Astrocyte of the spinal cord (primary cell): Measurements from ENCODE around the gene IQSEC3.
"Not testable (repeated sequence)": the region's sequence is repeated elsewhere in the genome, so short reads cannot be mapped to it uniquely, and the experiment has no call there.

Experiments used
- DNase-seq: peaks from one replicate; pipeline ENCODE4 v3.0.0; 2011; ENCODE audit warnings: low read depth, low spot score
- H3K4me3 ChIP-seq: 2 replicates; pipeline ENCODE4 v1.5.1; 2011; ENCODE audit warnings: low read depth, mild to moderate bottlenecking, low read length, moderate library complexity
- in situ Hi-C: cut with HindIII; loops from 2 replicates; pipeline ENCODE4 v1.10.0; 2017; ENCODE audit warnings: low sequenced_read_pairs
- TF ChIP-seq, protein P1 (sequence below): IDR thresholded peaks from 2 replicates; pipeline ENCODE4 v1.5.1; 2012; ENCODE audit warnings: low read depth, mild to moderate bottlenecking, low read length, inconsistent platforms

Gene IQSEC3

DNA sequence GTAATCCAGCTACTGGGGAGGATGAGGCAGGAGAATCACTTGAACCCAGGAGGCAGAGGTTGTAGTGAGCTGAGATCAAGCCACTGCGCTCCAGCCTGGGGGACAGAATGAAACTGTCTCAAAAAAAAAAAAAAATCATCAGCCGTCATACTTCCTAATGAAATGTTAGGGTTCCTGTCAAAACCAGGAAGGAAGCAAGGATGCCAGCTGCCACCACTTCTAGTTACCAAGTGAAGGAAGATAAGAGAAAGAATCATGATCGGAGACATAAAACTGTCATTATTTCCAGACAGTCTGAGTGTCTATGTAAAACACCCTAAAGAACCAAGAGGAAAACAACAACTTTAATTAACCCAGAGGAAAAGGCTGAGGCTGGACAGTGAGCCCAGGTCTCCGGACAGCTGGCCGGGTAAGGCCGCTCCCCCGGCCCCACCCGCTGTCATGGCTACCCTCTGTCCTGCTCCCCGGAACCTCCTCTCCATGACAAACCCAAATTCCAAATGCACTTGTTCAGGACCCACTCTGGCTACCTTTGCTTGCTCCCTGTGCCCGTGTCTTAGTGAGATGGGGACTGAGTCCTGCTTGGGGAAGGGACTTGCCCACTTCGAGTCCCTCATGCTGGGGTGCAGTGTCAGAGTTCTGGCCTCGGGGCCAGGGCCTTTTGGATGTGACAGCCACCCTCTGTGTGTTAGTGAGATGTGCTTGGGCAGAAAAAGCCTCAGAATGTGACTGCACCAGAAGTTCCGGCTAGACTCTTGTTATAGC, 118.4 kb downstream of the IQSEC3 start:
- no peak for DNase-seq
- no peak overlapping the region for H3K4me3 ChIP-seq
- in situ Hi-C loops, result no loop called here
- TF ChIP-seq, protein P1, sequence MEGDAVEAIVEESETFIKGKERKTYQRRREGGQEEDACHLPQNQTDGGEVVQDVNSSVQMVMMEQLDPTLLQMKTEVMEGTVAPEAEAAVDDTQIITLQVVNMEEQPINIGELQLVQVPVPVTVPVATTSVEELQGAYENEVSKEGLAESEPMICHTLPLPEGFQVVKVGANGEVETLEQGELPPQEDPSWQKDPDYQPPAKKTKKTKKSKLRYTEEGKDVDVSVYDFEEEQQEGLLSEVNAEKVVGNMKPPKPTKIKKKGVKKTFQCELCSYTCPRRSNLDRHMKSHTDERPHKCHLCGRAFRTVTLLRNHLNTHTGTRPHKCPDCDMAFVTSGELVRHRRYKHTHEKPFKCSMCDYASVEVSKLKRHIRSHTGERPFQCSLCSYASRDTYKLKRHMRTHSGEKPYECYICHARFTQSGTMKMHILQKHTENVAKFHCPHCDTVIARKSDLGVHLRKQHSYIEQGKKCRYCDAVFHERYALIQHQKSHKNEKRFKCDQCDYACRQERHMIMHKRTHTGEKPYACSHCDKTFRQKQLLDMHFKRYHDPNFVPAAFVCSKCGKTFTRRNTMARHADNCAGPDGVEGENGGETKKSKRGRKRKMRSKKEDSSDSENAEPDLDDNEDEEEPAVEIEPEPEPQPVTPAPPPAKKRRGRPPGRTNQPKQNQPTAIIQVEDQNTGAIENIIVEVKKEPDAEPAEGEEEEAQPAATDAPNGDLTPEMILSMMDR, result no peak

DNA sequence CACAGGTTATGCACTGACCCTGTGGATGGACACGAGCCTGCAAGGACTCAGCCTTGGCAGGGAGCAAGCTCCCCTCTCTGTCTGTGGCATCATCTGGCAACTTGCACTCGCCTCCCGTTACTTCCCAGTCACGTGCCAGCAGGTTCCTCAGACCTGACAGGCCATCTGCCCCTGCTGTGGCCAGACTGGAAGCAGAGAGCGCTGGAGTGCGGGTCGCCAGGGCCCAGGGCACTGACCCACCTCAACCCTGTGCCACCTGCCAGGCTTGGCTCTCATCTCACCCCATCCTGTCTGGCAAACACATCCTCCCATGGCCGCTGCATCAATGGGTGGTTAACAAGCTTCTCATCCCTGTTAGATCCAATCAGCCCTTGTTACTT, 119.0 kb downstream of the IQSEC3 start:
- no peak for DNase-seq
- no peak overlapping the region for H3K4me3 ChIP-seq
- in situ Hi-C loops, result no loop called here
- TF ChIP-seq, protein P1, result no peak

- in situ Hi-C loops, result no loop called here
- no peak overlapping the region for H3K4me3 ChIP-seq
- TF ChIP-seq, protein P1, result no peak
- no peak for DNase-seq
These were observed 119.5 kb downstream of the IQSEC3 start for GRCh38 chr12:186006-186625.

DNA sequence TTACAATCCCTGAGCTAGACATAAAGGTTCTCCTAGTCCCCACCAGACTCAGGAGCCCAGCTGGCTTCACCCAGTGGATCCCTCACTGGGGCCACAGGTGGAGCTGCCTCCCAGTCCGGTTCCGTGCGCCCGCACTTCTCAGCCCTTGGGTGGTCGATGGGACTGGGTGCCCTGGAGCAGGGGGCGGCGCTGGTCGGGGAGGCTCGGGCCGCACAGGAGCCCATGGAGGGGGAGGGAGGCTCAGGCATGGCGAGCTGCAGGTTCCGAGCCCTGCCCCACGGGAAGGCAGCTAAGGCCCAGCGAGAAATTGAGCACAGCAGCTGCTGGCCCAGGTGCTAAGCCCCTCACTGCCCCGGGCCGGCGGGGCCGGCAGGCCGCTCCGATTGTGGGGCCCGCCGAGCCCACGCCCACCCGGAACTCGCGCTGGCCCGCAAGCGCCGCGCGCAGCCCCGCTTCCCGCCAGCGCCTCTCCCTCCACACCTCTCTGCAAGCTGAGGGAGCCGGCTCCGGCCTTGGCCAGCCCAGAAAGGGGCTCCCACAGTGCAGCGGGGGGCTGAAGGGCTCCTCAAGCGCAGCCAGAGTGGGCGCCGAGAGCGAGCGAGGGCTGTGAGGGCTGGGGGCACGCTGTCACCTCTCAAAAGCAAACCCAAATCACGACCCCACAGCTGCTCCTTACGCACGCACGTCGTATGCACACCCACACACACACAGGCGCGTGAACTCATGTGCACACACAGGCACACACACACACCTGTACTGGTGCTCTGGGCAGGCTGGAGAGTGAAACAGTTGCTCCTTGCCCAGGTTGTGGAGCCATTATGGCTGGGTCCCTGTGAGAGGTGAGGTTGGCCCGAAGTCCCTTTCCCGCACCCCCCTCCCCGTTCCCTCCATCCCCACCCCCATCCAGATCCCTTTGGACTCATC, 121.7 kb downstream of the IQSEC3 start:
- peak overlapping the region; percentile 43 for H3K4me3 ChIP-seq
- in situ Hi-C loops, DNase-seq: not testable (repeated sequence)

GRCh38 chr12:188910-189621, 122.5 kb downstream of the IQSEC3 start:
- in situ Hi-C loops, result no loop called here
- H3K4me3 ChIP-seq, result peak overlapping the region; percentile 43
- DNase-seq, result peak; percentile 39
- TF ChIP-seq, protein P1, result peak; percentile 70

DNA sequence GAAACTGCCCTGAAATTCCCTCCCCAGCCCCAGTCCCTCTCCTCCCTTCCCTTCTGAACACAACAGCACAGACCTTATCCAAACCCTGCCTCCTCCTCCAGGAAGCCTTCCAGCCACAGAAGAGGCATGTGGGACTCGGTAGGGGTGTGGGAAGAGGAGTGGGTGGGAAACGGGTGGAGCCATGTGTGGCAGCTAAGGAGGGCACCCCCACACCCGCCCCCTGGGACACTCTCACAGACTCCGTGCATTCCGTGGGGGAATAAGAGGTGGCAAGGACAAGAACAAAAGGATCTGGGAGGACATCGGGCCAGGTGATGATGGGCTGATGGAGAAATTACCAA, 123.0 kb downstream of the IQSEC3 start:
- H3K4me3 ChIP-seq, result no peak overlapping the region
- in situ Hi-C loops, result no loop called here
- TF ChIP-seq, protein P1, result no peak
- DNase-seq, result no peak
